Astrocyte (in vitro differentiated cells and primary cell): Measurements from ENCODE around the gene TEAD1. TPM values are rescaled to one million over a fixed set of nuclear protein-coding genes. Genes with fewer than 3 reads are reported as not detected.

ENCODE experiments used
- DNase-seq: peaks from one replicate; pipeline ENCODE4 v3.0.0-alpha.2; 2010; ENCODE audit warnings: low read depth
- FAIRE-seq: peaks from 2 replicates; lab custom pipeline; 2011; peaks lifted over from hg19 to GRCh38; lab: Jason Lieb, UNC
- H2AFZ ChIP-seq: 2 replicates; pipeline ENCODE4 v1.6.0; 2012; ENCODE audit warnings: low read depth, low read length, inconsistent platforms
- H3K27ac ChIP-seq: 2 replicates; pipeline ENCODE4 v1.5.1; 2011; ENCODE audit warnings: low read depth, low read length, inconsistent platforms
- H3K27me3 ChIP-seq: 2 replicates; pipeline ENCODE4 v1.6.0; 2011; ENCODE audit warnings: low read length, inconsistent platforms; ENCODE audit not compliant: insufficient read depth
- H3K36me3 ChIP-seq: 2 replicates; pipeline ENCODE4 v1.5.1; 2011; ENCODE audit warnings: low read length, inconsistent platforms; ENCODE audit not compliant: insufficient read depth
- H3K4me1 ChIP-seq: 2 replicates; pipeline ENCODE4 v1.5.1; 2011; ENCODE audit warnings: low read length, inconsistent platforms; ENCODE audit not compliant: insufficient read depth
- H3K4me2 ChIP-seq: 2 replicates; pipeline ENCODE4 v1.6.0; 2012; ENCODE audit warnings: low read length, inconsistent platforms
- H3K4me3 ChIP-seq: 2 replicates; pipeline ENCODE4 v1.5.1; 2011; ENCODE audit warnings: low read depth, mild to moderate bottlenecking, low read length, inconsistent platforms; ENCODE audit not compliant: insufficient read depth
- H3K79me2 ChIP-seq: 2 replicates; pipeline ENCODE4 v1.6.0; 2012; ENCODE audit warnings: mild to moderate bottlenecking, low read length, inconsistent platforms; ENCODE audit not compliant: insufficient read depth
- H3K9ac ChIP-seq: 2 replicates; pipeline ENCODE4 v1.6.0; 2012; ENCODE audit warnings: mild to moderate bottlenecking, low read length, inconsistent platforms
- H3K9me3 ChIP-seq: 2 replicates; pipeline ENCODE4 v1.5.1; 2012; ENCODE audit warnings: low read depth, mild to moderate bottlenecking, low read length, inconsistent platforms; ENCODE audit not compliant: insufficient read depth
- H4K20me1 ChIP-seq: 2 replicates; pipeline ENCODE4 v1.6.0; 2012; ENCODE audit warnings: low read length, inconsistent platforms; ENCODE audit not compliant: insufficient read depth
- H3K27ac Mint-ChIP-seq: one replicate; pipeline ENCODE4 v1.8.0; 2021; ENCODE audit warnings: mild to moderate bottlenecking, mixed read lengths; ENCODE audit not compliant: unreplicated experiment
- H3K27me3 Mint-ChIP-seq: one replicate; pipeline ENCODE4 v1.8.0; 2021; ENCODE audit warnings: low read depth, mixed read lengths; ENCODE audit not compliant: unreplicated experiment
- H3K36me3 Mint-ChIP-seq: one replicate; pipeline ENCODE4 v1.8.0; 2021; ENCODE audit warnings: low read depth, mixed read lengths; ENCODE audit not compliant: unreplicated experiment
- H3K4me1 Mint-ChIP-seq: one replicate; pipeline ENCODE4 v1.8.0; 2021; ENCODE audit warnings: low read depth, mixed read lengths; ENCODE audit not compliant: unreplicated experiment
- H3K4me3 Mint-ChIP-seq: one replicate; pipeline ENCODE4 v1.8.0; 2021; ENCODE audit warnings: mild to moderate bottlenecking, moderate library complexity, mixed read lengths; ENCODE audit not compliant: unreplicated experiment
- H3K9me3 Mint-ChIP-seq: one replicate; pipeline ENCODE4 v1.8.0; 2021; ENCODE audit warnings: mild to moderate bottlenecking, mixed read lengths; ENCODE audit not compliant: unreplicated experiment
- EZH2 ChIP-seq: IDR thresholded peaks from 2 replicates; pipeline ENCODE4 v1.6.1; 2012; ENCODE audit warnings: mild to moderate bottlenecking, low read length, inconsistent platforms; ENCODE audit not compliant: insufficient read depth
- total RNA-seq: library from RNA; stranded (reverse); gene quantifications from 2 replicates; pipeline ENCODE4 v1.2.1, GENCODE V29; 2021
- TF ChIP-seq, protein P1 (sequence below): IDR thresholded peaks from 2 replicates; pipeline ENCODE4 v1.5.1; 2011; ENCODE audit warnings: low read depth, mild to moderate bottlenecking, inconsistent platforms, low read length, moderate library complexity; ENCODE audit not compliant: insufficient read depth

The TEAD1 gene
- total RNA-seq, 1 donor from 2014 or later: 149 TPM

DNA sequence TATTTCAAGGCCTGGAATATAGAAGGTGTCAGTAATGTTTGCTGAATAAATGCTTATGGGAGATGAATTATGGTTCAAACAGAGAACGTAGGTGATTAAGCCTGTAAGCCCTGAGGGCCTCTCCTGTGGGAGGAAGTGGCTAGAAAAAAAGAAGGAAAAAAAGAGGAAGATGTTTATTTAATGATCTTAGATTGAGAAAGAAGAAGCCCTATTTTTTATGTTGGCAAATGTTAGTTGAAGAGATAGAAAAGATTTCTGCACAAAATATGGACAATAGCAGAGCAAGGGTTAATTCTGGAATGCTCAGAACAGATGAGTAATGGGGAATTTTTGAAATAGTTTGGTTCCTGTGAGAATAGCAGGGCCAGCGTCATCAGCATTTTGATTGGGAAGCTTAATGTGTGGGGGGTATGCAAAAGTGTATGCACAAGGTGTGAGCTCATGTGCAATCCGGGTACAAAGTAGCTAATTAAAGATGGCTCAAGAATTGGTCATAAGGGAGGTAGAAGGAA lies 95.7 kb downstream of the TEAD1 start:
- no peaks in the 10 kb centered on the region for H3K27me3 ChIP-seq
- peak; percentile 93 for DNase-seq
- peak overlapping the region; percentile 73 for H3K4me2 ChIP-seq
- H3K9ac ChIP-seq: peak overlapping the region; percentile 68
- peak overlapping the region; percentile 72 for H3K27ac ChIP-seq
- TF ChIP-seq, protein P1, sequence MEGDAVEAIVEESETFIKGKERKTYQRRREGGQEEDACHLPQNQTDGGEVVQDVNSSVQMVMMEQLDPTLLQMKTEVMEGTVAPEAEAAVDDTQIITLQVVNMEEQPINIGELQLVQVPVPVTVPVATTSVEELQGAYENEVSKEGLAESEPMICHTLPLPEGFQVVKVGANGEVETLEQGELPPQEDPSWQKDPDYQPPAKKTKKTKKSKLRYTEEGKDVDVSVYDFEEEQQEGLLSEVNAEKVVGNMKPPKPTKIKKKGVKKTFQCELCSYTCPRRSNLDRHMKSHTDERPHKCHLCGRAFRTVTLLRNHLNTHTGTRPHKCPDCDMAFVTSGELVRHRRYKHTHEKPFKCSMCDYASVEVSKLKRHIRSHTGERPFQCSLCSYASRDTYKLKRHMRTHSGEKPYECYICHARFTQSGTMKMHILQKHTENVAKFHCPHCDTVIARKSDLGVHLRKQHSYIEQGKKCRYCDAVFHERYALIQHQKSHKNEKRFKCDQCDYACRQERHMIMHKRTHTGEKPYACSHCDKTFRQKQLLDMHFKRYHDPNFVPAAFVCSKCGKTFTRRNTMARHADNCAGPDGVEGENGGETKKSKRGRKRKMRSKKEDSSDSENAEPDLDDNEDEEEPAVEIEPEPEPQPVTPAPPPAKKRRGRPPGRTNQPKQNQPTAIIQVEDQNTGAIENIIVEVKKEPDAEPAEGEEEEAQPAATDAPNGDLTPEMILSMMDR: no peak
- no peak for TF ChIP-seq EZH2
- H2AFZ ChIP-seq: no peak overlapping the region
- no peaks in the 10 kb centered on the region for H3K9me3 ChIP-seq
- peaks cover 48% of the 10 kb centered on the region for H3K4me1 ChIP-seq
- no peak overlapping the region for H3K4me3 Mint-ChIP-seq
- H3K36me3 ChIP-seq: peaks cover 7% of the 10 kb centered on the region
- peaks cover 2% of the 10 kb centered on the region for H3K9me3 Mint-ChIP-seq
- peaks cover 8% of the 10 kb centered on the region for H3K36me3 Mint-ChIP-seq
- no peaks in the 10 kb centered on the region for H3K27me3 Mint-ChIP-seq
- no peak overlapping the region for H3K4me3 ChIP-seq
- peaks cover 97% of the 10 kb centered on the region for H3K79me2 ChIP-seq
- FAIRE-seq: peak; percentile 76
- peaks cover 44% of the 10 kb centered on the region for H4K20me1 ChIP-seq
- H3K4me1 Mint-ChIP-seq: peaks cover 51% of the 10 kb centered on the region
- H3K27ac Mint-ChIP-seq: no peak overlapping the region

DNA sequence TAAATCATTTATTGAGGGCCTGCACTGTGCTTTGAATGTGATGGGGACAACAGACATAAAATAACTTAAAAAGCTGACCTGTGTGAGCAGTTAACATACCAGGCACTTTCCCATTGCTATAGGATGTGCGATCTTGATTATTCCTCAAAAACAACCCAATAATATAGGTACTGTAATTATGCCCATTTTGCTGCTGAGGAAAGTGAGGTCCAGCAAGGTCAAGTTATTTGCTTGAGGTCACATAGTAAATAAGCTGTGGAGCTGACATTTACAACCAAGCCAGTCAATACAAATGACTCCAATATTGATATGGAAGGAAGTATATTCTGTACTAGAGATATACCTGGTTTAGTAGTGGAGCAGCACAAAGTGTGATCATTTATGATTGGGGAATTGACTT lies 96.2 kb downstream of the TEAD1 start:
- Histone ChIP-seq H3K4me2 (peak overlapping the region; percentile 73), H3K9ac (peak overlapping the region; percentile 24), H3K27ac (peak overlapping the region; percentile 72), H3K4me3 (no peak overlapping the region), H4K20me1 (peaks cover 49% of the 10 kb centered on the region), H3K27me3 (no peaks in the 10 kb centered on the region), H3K4me1 (peaks cover 48% of the 10 kb centered on the region), H3K9me3 (no peaks in the 10 kb centered on the region), H2AFZ (no peak overlapping the region), H3K79me2 (peaks cover 97% of the 10 kb centered on the region), H3K36me3 (peaks cover 4% of the 10 kb centered on the region)
- no peak for DNase-seq
- Mint-ChIP-seq H3K4me1 (peaks cover 49% of the 10 kb centered on the region), H3K27me3 (no peaks in the 10 kb centered on the region), H3K27ac (no peak overlapping the region), H3K36me3 (peaks cover 8% of the 10 kb centered on the region), H3K9me3 (peaks cover 2% of the 10 kb centered on the region), H3K4me3 (no peak overlapping the region)
- TF ChIP-seq EZH2: no peak
- TF ChIP-seq, protein P1: no peak
- no peak for FAIRE-seq

DNA sequence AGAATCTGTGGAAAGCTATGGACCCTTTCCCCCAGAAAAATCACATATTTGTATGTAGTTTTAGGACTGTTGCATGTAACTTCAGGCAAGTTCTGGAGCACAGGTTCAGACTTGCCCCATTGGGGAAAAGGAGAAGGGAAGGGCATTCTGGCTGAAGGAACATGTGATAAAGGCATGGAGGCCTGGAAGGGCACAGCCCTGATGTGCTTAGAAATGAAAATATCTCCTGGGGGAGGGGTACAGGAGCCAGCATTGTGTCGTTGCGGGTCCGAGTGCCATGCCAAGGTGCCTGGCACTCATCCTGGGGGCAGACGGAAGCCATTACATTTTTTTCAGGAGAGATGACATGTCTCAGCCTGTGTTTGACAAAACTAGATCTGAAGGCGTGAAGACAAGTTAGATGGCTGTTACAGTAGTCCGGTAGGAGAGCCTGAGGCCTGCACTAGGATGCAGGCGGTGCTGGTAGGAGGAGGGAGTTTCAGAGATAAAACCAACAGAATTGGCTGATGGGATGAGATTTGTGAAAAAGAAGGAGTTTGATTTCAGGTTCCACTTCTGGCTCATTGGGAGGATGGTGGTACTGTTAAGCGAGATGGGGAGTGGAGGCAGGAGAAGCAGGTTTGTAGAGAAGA lies 96.9 kb downstream of the TEAD1 start:
- Mint-ChIP-seq H3K9me3 (peaks cover 2% of the 10 kb centered on the region), H3K27me3 (no peaks in the 10 kb centered on the region), H3K27ac (no peak overlapping the region), H3K4me1 (peaks cover 50% of the 10 kb centered on the region), H3K36me3 (peaks cover 8% of the 10 kb centered on the region), H3K4me3 (no peak overlapping the region)
- Histone ChIP-seq H3K4me3 (no peak overlapping the region), H3K79me2 (peaks cover 97% of the 10 kb centered on the region), H3K27ac (peak overlapping the region; percentile 72), H3K36me3 (peaks cover under 1% of the 10 kb centered on the region), H2AFZ (no peak overlapping the region), H3K4me2 (no peak overlapping the region), H3K9me3 (no peaks in the 10 kb centered on the region), H3K9ac (peak overlapping the region; percentile 24), H4K20me1 (peaks cover 56% of the 10 kb centered on the region), H3K27me3 (no peaks in the 10 kb centered on the region), H3K4me1 (peaks cover 48% of the 10 kb centered on the region)
- FAIRE-seq (no peak), DNase-seq (no peak)
- TF ChIP-seq, protein P1: no peak
- no peak for TF ChIP-seq EZH2
